B cell (primary cell): ENCODE results near the gene ZNF639. TPM values are rescaled to one million over a fixed set of nuclear protein-coding genes. Genes with fewer than 3 reads are reported as not detected.

ENCODE experiments used
- ATAC-seq: fragments of 200-7000 bp; cut with Tn5 transposase; one replicate; pipeline ENCODE4 v1.10.0; 2021; ENCODE audit warnings: low read depth, mild to moderate bottlenecking, moderate number of reproducible peaks, moderate library complexity
- CTCF ChIA-PET: fragments of 350-600 bp; sonication (Branson Sonifier 250); formaldehyde crosslinking; loops from one replicate; lab custom pipeline; 2021; ENCODE audit warnings: antibody characterized with exemption, inconsistent platforms; lab: Charles Lee
- POLR2A ChIA-PET: fragments of 350-600 bp; sonication (Branson Sonifier 250); formaldehyde crosslinking; loops from one replicate; lab custom pipeline; 2021; ENCODE audit warnings: antibody characterized with exemption; lab: Charles Lee
- DNase-seq: peaks from one replicate; pipeline ENCODE4 v3.0.0; 2013
- H2AFZ ChIP-seq: 2 replicates; pipeline ENCODE4 v1.6.1; 2012; ENCODE audit warnings: mild to moderate bottlenecking, low read depth, low read length; ENCODE audit not compliant: insufficient read depth, poor library complexity, severe bottlenecking
- H3K27ac ChIP-seq, 2 donors: 1 replicate in 1 of 2; 2 replicates in 1 of 2; pipeline ENCODE4 v1.5.1; 2012 to 2013; ENCODE audit warnings: low read length in 2 of 2, mild to moderate bottlenecking in 2 of 2, moderate library complexity in 1 of 2
- H3K27me3 ChIP-seq, 4 experiments: fragments of 200-600 bp in 1 of 4; sonication (generic) in 1 of 4; replicated peaks in 1 of 4; 1 replicate in 2 of 4; 2 replicates in 2 of 4; pipeline versions ENCODE4 v1.6.1 to v1.7.0; 2013 to 2016; ENCODE audit warnings: low read length in 3 of 4, mild to moderate bottlenecking in 2 of 4, mixed read lengths in 1 of 4, moderate library complexity in 1 of 4; ENCODE audit not compliant: insufficient read depth in 4 of 4, control insufficient read depth in 3 of 4; ENCODE audit errors: control extremely low read depth in 1 of 4
- H3K36me3 ChIP-seq, 2 experiments: replicated peaks in 1 of 2; 1 replicate in 1 of 2; 2 replicates in 1 of 2; pipeline versions ENCODE4 v1.6.1 to v1.7.1; 2013; ENCODE audit warnings: low read length in 1 of 2; ENCODE audit not compliant: insufficient read depth in 2 of 2, control insufficient read depth in 1 of 2; ENCODE audit errors: control extremely low read depth in 1 of 2, extremely low read depth in 1 of 2
- H3K4me1 ChIP-seq, 2 donors: fragments of 200-600 bp in 1 of 2; sonication (generic) in 1 of 2; 1 replicate in 1 of 2; 2 replicates in 1 of 2; pipeline versions ENCODE4 v1.5.1 to v1.6.1; 2013 to 2017; ENCODE audit warnings: low read length in 2 of 2; ENCODE audit not compliant: control insufficient read depth in 2 of 2, insufficient read depth in 2 of 2
- H3K4me2 ChIP-seq: replicated peaks from 2 replicates; pipeline ENCODE3; 2012; ENCODE audit warnings: mild to moderate bottlenecking, low read depth, low read length; ENCODE audit not compliant: poor library complexity, severe bottlenecking
- H3K4me3 ChIP-seq, 5 experiments: fragments of 200-600 bp in 1 of 5; sonication (generic) in 1 of 5; 1 replicate in 3 of 5; 2 replicates in 2 of 5; pipeline versions ENCODE4 v1.5.1 to v1.7.0; 2011 to 2016; ENCODE audit warnings: low read length in 4 of 5, mild to moderate bottlenecking in 4 of 5, low read depth in 2 of 5, control low read depth in 1 of 5, moderate library complexity in 1 of 5; ENCODE audit not compliant: insufficient read depth in 1 of 5; ENCODE audit errors: control extremely low read depth in 1 of 5, extremely low read depth in 1 of 5
- H3K79me2 ChIP-seq: fragments of 200-600 bp; sonication (generic); one replicate; pipeline ENCODE4 v1.6.0; 2016; ENCODE audit warnings: low read length; ENCODE audit not compliant: control insufficient read depth, insufficient read depth
- H3K9ac ChIP-seq: fragments of 200-600 bp; sonication (generic); 2 replicates; pipeline ENCODE4 v1.6.1; 2017; ENCODE audit warnings: mild to moderate bottlenecking, low read length, moderate library complexity
- H3K9me3 ChIP-seq, 3 donors: one replicate each; pipeline versions ENCODE4 v1.6.1 to v1.7.1; 2013; ENCODE audit warnings: low read length in 2 of 3; ENCODE audit not compliant: control insufficient read depth in 2 of 3, insufficient read depth in 1 of 3; ENCODE audit errors: control extremely low read depth in 1 of 3
- H4K20me1 ChIP-seq: 2 replicates; pipeline ENCODE4 v1.6.0; 2012; ENCODE audit warnings: mild to moderate bottlenecking, low read length; ENCODE audit not compliant: insufficient read depth, control insufficient read depth, poor library complexity, severe bottlenecking
- H3K27ac Mint-ChIP-seq: one replicate; pipeline ENCODE4 v1.8.0; 2021; ENCODE audit warnings: mixed read lengths
- H3K27me3 Mint-ChIP-seq: one replicate; pipeline ENCODE4 v1.8.0; 2021; ENCODE audit warnings: mixed read lengths
- H3K4me1 Mint-ChIP-seq: one replicate; pipeline ENCODE4 v1.8.0; 2021; ENCODE audit warnings: mixed read lengths
- H3K4me3 Mint-ChIP-seq: one replicate; pipeline ENCODE4 v1.8.0; 2021; ENCODE audit warnings: mixed read lengths
- H3K9me3 Mint-ChIP-seq: one replicate; pipeline ENCODE4 v1.8.0; 2022; ENCODE audit warnings: mixed read lengths; ENCODE audit not compliant: insufficient read depth
- EZH2 ChIP-seq: IDR thresholded peaks from 2 replicates; pipeline ENCODE4 v1.6.1; 2012; ENCODE audit warnings: borderline replicate concordance, low read depth, mild to moderate bottlenecking, moderate library complexity, low read length; ENCODE audit not compliant: insufficient read depth, poor library complexity, severe bottlenecking
- WGBS: methylation state at CpG from one replicate; pipeline ENCODE4 v1.1.5; 2013; ENCODE audit warnings: missing lambda C conversion rate; ENCODE audit not compliant: insufficient coverage; 5-methylcytosine and 5-hydroxymethylcytosine counted together
- intact Hi-C: fragments of 100-400 bp; cut with micrococcal nuclease; formaldehyde crosslinking; loops from one replicate; pipeline ENCODE4 v1.10.0; 2022
- polyA plus RNA-seq: library from polyadenylated mRNA; depleted of rRNA; stranded (reverse); fragments of >200 nt; gene quantifications from 2 replicates; pipeline ENCODE4 v1.2.3, GENCODE V29; 2012
- total RNA-seq, 2 donors: library from RNA; stranded (reverse); fragments of 120-200 nt in 1 of 2; gene quantifications; 1 replicate in 1 of 2; 2 replicates in 1 of 2; pipeline versions ENCODE4 v1.2.3 to v1.2.4, GENCODE V29; 2013 to 2022
- TF ChIP-seq, protein P1 (sequence below): fragments of 200-600 bp; IDR thresholded peaks from one replicate; pipeline ENCODE4 v1.8.0; 2022; ENCODE audit warnings: antibody characterized with exemption, mild to moderate bottlenecking

Gene ZNF639
- total and polyA plus RNA-seq, 2 donors (not counting 1 experiment from before 2014, with no cell fraction given): 22.4 to 39.8 TPM

- Mint-ChIP-seq H3K27me3 (peaks cover 7% of the 10 kb centered on the region), H3K27ac (no peak overlapping the region), H3K9me3 (peaks cover 4% of the 10 kb centered on the region), H3K4me3 (no peak overlapping the region), H3K4me1 (peaks cover 2% of the 10 kb centered on the region)
- H4K20me1 ChIP-seq: no peaks in the 10 kb centered on the region
- H3K27me3 ChIP-seq: no peaks in the 10 kb centered on the region
- no peaks in the 10 kb centered on the region for H3K79me2 ChIP-seq
- ATAC-seq (no peak), DNase-seq (no peak)
- no peak overlapping the region for H3K9ac ChIP-seq
- no peak overlapping the region for H3K27ac ChIP-seq
- H3K9me3 ChIP-seq: no peaks in the 10 kb centered on the region
- H3K36me3 ChIP-seq: no peaks in the 10 kb centered on the region
- 100% methylated on average over 3 of the region's 5 CpGs for WGBS
- H3K4me3 ChIP-seq: no peak overlapping the region
- no peak overlapping the region for H3K4me2 ChIP-seq
- no peak overlapping the region for H2AFZ ChIP-seq
- H3K4me1 ChIP-seq: no peaks in the 10 kb centered on the region
- TF ChIP-seq, protein P1, sequence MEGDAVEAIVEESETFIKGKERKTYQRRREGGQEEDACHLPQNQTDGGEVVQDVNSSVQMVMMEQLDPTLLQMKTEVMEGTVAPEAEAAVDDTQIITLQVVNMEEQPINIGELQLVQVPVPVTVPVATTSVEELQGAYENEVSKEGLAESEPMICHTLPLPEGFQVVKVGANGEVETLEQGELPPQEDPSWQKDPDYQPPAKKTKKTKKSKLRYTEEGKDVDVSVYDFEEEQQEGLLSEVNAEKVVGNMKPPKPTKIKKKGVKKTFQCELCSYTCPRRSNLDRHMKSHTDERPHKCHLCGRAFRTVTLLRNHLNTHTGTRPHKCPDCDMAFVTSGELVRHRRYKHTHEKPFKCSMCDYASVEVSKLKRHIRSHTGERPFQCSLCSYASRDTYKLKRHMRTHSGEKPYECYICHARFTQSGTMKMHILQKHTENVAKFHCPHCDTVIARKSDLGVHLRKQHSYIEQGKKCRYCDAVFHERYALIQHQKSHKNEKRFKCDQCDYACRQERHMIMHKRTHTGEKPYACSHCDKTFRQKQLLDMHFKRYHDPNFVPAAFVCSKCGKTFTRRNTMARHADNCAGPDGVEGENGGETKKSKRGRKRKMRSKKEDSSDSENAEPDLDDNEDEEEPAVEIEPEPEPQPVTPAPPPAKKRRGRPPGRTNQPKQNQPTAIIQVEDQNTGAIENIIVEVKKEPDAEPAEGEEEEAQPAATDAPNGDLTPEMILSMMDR: no peak
- TF ChIP-seq EZH2: no peak
- intact Hi-C loops: no loop called here
- ChIA-PET POLR2A (no interaction called here), CTCF (no interaction called here)
These were observed 22.7 kb upstream of the ZNF639 start for GRCh38 chr3:179299999-179300613.

DNA sequence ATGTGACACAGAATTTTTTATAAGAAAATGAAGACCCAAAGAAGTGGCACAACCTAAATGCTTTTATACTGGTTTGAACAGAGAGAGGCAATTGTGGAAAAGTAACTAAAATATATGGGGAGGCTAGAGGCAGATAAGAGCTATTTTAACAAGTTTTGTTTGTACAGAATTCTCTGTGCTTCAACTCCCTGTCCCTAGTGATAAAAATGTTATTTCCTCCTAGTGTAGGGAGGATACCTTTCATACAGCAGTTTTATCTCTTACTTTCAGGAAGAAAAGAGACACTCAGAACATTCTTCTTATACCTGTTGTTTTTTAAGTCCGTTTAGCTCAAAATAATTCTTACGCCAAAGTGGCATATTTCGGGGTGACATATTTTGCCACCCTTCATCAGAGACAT, 21.2 kb upstream of the ZNF639 start:
- H3K4me3 Mint-ChIP-seq: no peak overlapping the region
- whole genome bisulfite sequencing: no CpG with 5 or more reads among the region's 3 CpGs
- Histone ChIP-seq H3K9ac (no peak overlapping the region), H3K9me3 (no peaks in the 10 kb centered on the region), H3K4me3 (no peak overlapping the region), H3K27ac (no peak overlapping the region), H3K27me3 (no peaks in the 10 kb centered on the region), H3K79me2 (no peaks in the 10 kb centered on the region), H3K4me1 (no peaks in the 10 kb centered on the region), H2AFZ (no peak overlapping the region), H3K36me3 (no peaks in the 10 kb centered on the region), H4K20me1 (no peaks in the 10 kb centered on the region), H3K4me2 (no peak overlapping the region)
- H3K27me3 Mint-ChIP-seq: peaks cover 3% of the 10 kb centered on the region
- TF ChIP-seq EZH2: no peak
- TF ChIP-seq, protein P1: no peak
- peaks cover 2% of the 10 kb centered on the region for H3K4me1 Mint-ChIP-seq
- intact Hi-C loops: no loop called here
- DNase-seq (no peak), ATAC-seq (no peak)
- ChIA-PET POLR2A (no interaction called here), CTCF (interaction anchor here (1.1 kb wide), 1 partner anchor 26 kb away, joined by 5 read pairs; no protein-coding TSS in a partner anchor)
- no peak overlapping the region for H3K27ac Mint-ChIP-seq
- peaks cover 4% of the 10 kb centered on the region for H3K9me3 Mint-ChIP-seq
